NCI-H526 treated with DMSO at 0.1 percent for 48 hours (cell line): ENCODE results near the gene CD27.
"Not testable (repeated sequence)": the region's sequence is repeated elsewhere in the genome, so short reads cannot be mapped to it uniquely, and the experiment has no call there.

Experiments
- DNase-seq: peaks from one replicate; lab custom pipeline; 2025; lab: John Stamatoyannopoulos, UW

The CD27 gene

GRCh38 chr12:6461401-6462233, 16.9 kb downstream of the CD27 start:
- DNase-seq = no peak

GRCh38 chr12:6462234-6462995, 17.7 kb downstream of the CD27 start:
- DNase-seq = no peak

- no peak for DNase-seq
These were observed 18.5 kb downstream of the CD27 start for GRCh38 chr12:6463216-6463615.

- no peak for DNase-seq
These were observed 19.1 kb downstream of the CD27 start for GRCh38 chr12:6463858-6464257.

GRCh38 chr12:6464531-6464930, 19.8 kb downstream of the CD27 start:
- no peak for DNase-seq

- DNase-seq = peak; percentile 56
These were observed 20.9 kb downstream of the CD27 start for GRCh38 chr12:6465467-6466183.

- no peak for DNase-seq
These were observed 21.4 kb downstream of the CD27 start for GRCh38 chr12:6466184-6466573.

- not testable (repeated sequence) for DNase-seq
These were observed 22.0 kb downstream of the CD27 start for GRCh38 chr12:6466751-6467150.

GRCh38 chr12:6467571-6468282, 23.0 kb downstream of the CD27 start:
- DNase-seq = not testable (repeated sequence)

- DNase-seq = no peak
These were observed 23.5 kb downstream of the CD27 start for GRCh38 chr12:6468283-6468575.

GRCh38 chr12:6469092-6469491, 24.3 kb downstream of the CD27 start:
- no peak for DNase-seq

GRCh38 chr12:6469609-6470374, 25.0 kb downstream of the CD27 start:
- no peak for DNase-seq

- DNase-seq = peak; percentile 90
These were observed 25.8 kb downstream of the CD27 start, which contains the start of gene VAMP1 for GRCh38 chr12:6470375-6471163. VAMP1 (minus strand) TSS chr12:6470677; CDS start chr12:6470531, 146 bp downstream.

- DNase-seq = no peak
These were observed 27.2 kb downstream of the CD27 start for GRCh38 chr12:6471989-6472360.

GRCh38 chr12:6472491-6472890, 27.7 kb downstream of the CD27 start:
- DNase-seq = no peak

- not testable (repeated sequence) for DNase-seq
These were observed 30.6 kb downstream of the CD27 start for GRCh38 chr12:6475233-6475975.

GRCh38 chr12:6476489-6476888, 31.7 kb downstream of the CD27 start:
- DNase-seq = no peak

- DNase-seq = not testable (repeated sequence)
These were observed 33.0 kb downstream of the CD27 start for GRCh38 chr12:6477601-6478377.

- no peak for DNase-seq
These were observed 33.7 kb downstream of the CD27 start for GRCh38 chr12:6478416-6478815.
